WTC11 (cell line): ENCODE data around the gene PIGZ.

ENCODE experiments used
- CTCF ChIP-seq: fragments of 200-600 bp; IDR thresholded peaks from 2 replicates; pipeline ENCODE4 v1.8.0; 2022; ENCODE audit warnings: antibody characterized with exemption
- FOXJ3 ChIP-seq: sonication (generic); formaldehyde crosslinking; IDR thresholded peaks from 2 replicates; pipeline ENCODE4 v1.9.0; 2021; ENCODE audit warnings: missing genetic modification reagents, mild to moderate bottlenecking, borderline replicate concordance
- FOXP1 ChIP-seq: sonication (generic); formaldehyde crosslinking; IDR thresholded peaks from 2 replicates; pipeline ENCODE4 v1.8.0; 2022; ENCODE audit warnings: missing genetic modification reagents, mild to moderate bottlenecking, moderate library complexity, borderline replicate concordance
- NFATC4 ChIP-seq: fragments of 250-450 bp; sonication (Bioruptor Pico); IDR thresholded peaks from 2 replicates; pipeline ENCODE4 v1.9.0; 2021; ENCODE audit warnings: mild to moderate bottlenecking
- SMAD3 ChIP-seq: sonication (generic); formaldehyde crosslinking; IDR thresholded peaks from 2 replicates; pipeline ENCODE4 v1.8.0; 2022; ENCODE audit warnings: missing genetic modification reagents, mild to moderate bottlenecking, borderline replicate concordance
- USF2 ChIP-seq: sonication (generic); formaldehyde crosslinking; IDR thresholded peaks from 2 replicates; pipeline ENCODE4 v1.8.1; 2023; ENCODE audit warnings: mild to moderate bottlenecking, missing genetic modification reagents, moderate library complexity
- ZNF317 ChIP-seq: sonication (generic); formaldehyde crosslinking; IDR thresholded peaks from 2 replicates; pipeline ENCODE4 v1.8.1; 2023; ENCODE audit warnings: low read depth, mild to moderate bottlenecking, moderate library complexity, missing genetic modification reagents, borderline replicate concordance
- ZNF532 ChIP-seq: fragments of 250-450 bp; sonication (Bioruptor Pico); IDR thresholded peaks from 2 replicates; pipeline ENCODE4 v1.9.0; 2021; ENCODE audit warnings: mild to moderate bottlenecking, borderline replicate concordance

GRCh38 chr3:197011780-197012539 lies 43.3 kb upstream of the PIGZ start:
- TF ChIP-seq ZNF317 (CRISPR knock-in tag) (no peak), ZNF532 (CRISPR knock-in tag) (no peak), CTCF (no peak), SMAD3 (CRISPR knock-in tag) (no peak), FOXJ3 (CRISPR knock-in tag) (no peak), NFATC4 (CRISPR knock-in tag) (no peak), FOXP1 (CRISPR knock-in tag) (no peak), USF2 (no peak)
